SK-N-MC (cell line): ENCODE data around the gene MAN1C1.

Experiments
- DNase-seq: peaks from one replicate; pipeline ENCODE4 v3.0.0-alpha.2; 2011; ENCODE audit warnings: low read depth, low spot score
- H3K27ac ChIP-seq: fragments of 200-600 bp; sonication (generic); 2 replicates; pipeline ENCODE4 v1.5.1; 2016; ENCODE audit warnings: mixed run types
- H3K36me3 ChIP-seq: fragments of 200-600 bp; sonication (generic); 2 replicates; pipeline ENCODE4 v1.6.1; 2017; ENCODE audit warnings: antibody characterized with exemption, low read length, mixed read lengths; ENCODE audit not compliant: insufficient read depth
- H3K4me3 ChIP-seq: fragments of 200-600 bp; sonication (generic); 2 replicates; pipeline ENCODE4 v1.5.1; 2016
- H3K9ac ChIP-seq: fragments of 200-600 bp; sonication (generic); 2 replicates; pipeline ENCODE4 v1.8.0; 2017; ENCODE audit warnings: mixed run types, mixed read lengths; ENCODE audit not compliant: insufficient read length
- H3K9me3 ChIP-seq: fragments of 200-600 bp; sonication (generic); 2 replicates; pipeline ENCODE4 v1.6.1; 2017; ENCODE audit warnings: low read depth, mild to moderate bottlenecking, antibody characterized with exemption, low read length, moderate library complexity, mixed read lengths
- EZH2 ChIP-seq: fragments of 200-600 bp; sonication (generic); IDR thresholded peaks from one replicate; pipeline ENCODE4 v1.6.1; 2017; ENCODE audit warnings: antibody characterized with exemption
- FOXP2 ChIP-seq: optimal IDR thresholded peaks from 2 replicates; pipeline ENCODE3; 2011; ENCODE audit warnings: mild to moderate bottlenecking, moderate library complexity; ENCODE audit not compliant: insufficient read depth; ENCODE audit errors: extremely low read length, control extremely low read depth
- POLR2AphosphoS5 ChIP-seq: IDR thresholded peaks from 2 replicates; pipeline ENCODE4 v1.6.1; 2012; ENCODE audit warnings: mild to moderate bottlenecking, low read depth, low read length, borderline replicate concordance

MAN1C1 gene

GRCh38 chr1:25723250-25723880, 106.8 kb downstream of the MAN1C1 start:
- Histone ChIP-seq H3K9ac (no peak overlapping the region), H3K27ac (no peak overlapping the region), H3K36me3 (no peaks in the 10 kb centered on the region), H3K4me3 (no peak overlapping the region), H3K9me3 (no peaks in the 10 kb centered on the region)
- no peak for DNase-seq
- TF ChIP-seq FOXP2: no peak
- no peak for TF ChIP-seq EZH2
- TF ChIP-seq POLR2AphosphoS5: no peak

- Histone ChIP-seq H3K9ac (no peak overlapping the region), H3K27ac (no peak overlapping the region), H3K36me3 (no peaks in the 10 kb centered on the region), H3K4me3 (no peak overlapping the region), H3K9me3 (no peaks in the 10 kb centered on the region)
- DNase-seq: no peak
- TF ChIP-seq FOXP2 (no peak), EZH2 (no peak), POLR2AphosphoS5 (no peak)
Observed at GRCh38 chr1:25724201-25724600, 107.6 kb downstream of the MAN1C1 start.

GRCh38 chr1:25724966-25725365, 108.4 kb downstream of the MAN1C1 start:
- DNase-seq: no peak
- no peak overlapping the region for H3K4me3 ChIP-seq
- no peaks in the 10 kb centered on the region for H3K9me3 ChIP-seq
- H3K36me3 ChIP-seq: no peaks in the 10 kb centered on the region
- no peak overlapping the region for H3K27ac ChIP-seq
- TF ChIP-seq FOXP2 (no peak), EZH2 (no peak), POLR2AphosphoS5 (no peak)
- no peak overlapping the region for H3K9ac ChIP-seq

GRCh38 chr1:25725482-25725881, 108.9 kb downstream of the MAN1C1 start:
- TF ChIP-seq POLR2AphosphoS5: no peak
- no peak for TF ChIP-seq FOXP2
- TF ChIP-seq EZH2: no peak
- H3K4me3 ChIP-seq: no peak overlapping the region
- no peak overlapping the region for H3K9ac ChIP-seq
- no peak overlapping the region for H3K27ac ChIP-seq
- no peaks in the 10 kb centered on the region for H3K36me3 ChIP-seq
- no peak for DNase-seq
- no peaks in the 10 kb centered on the region for H3K9me3 ChIP-seq

- no peak for DNase-seq
- TF ChIP-seq POLR2AphosphoS5: no peak
- TF ChIP-seq EZH2: no peak
- TF ChIP-seq FOXP2: no peak
- no peak overlapping the region for H3K27ac ChIP-seq
- no peaks in the 10 kb centered on the region for H3K36me3 ChIP-seq
- no peaks in the 10 kb centered on the region for H3K9me3 ChIP-seq
- no peak overlapping the region for H3K9ac ChIP-seq
- no peak overlapping the region for H3K4me3 ChIP-seq
Observed at GRCh38 chr1:25727088-25727487, 110.5 kb downstream of the MAN1C1 start.

- H3K27ac ChIP-seq: no peak overlapping the region
- no peak for DNase-seq
- no peaks in the 10 kb centered on the region for H3K36me3 ChIP-seq
- no peaks in the 10 kb centered on the region for H3K9me3 ChIP-seq
- no peak overlapping the region for H3K9ac ChIP-seq
- no peak overlapping the region for H3K4me3 ChIP-seq
- TF ChIP-seq POLR2AphosphoS5: no peak
- TF ChIP-seq FOXP2: no peak
- no peak for TF ChIP-seq EZH2
Observed at GRCh38 chr1:25727635-25728286, 111.2 kb downstream of the MAN1C1 start.

GRCh38 chr1:25728301-25728935, 111.8 kb downstream of the MAN1C1 start:
- H3K9ac ChIP-seq: no peak overlapping the region
- no peaks in the 10 kb centered on the region for H3K36me3 ChIP-seq
- no peak for TF ChIP-seq EZH2
- TF ChIP-seq FOXP2: no peak
- no peak for TF ChIP-seq POLR2AphosphoS5
- DNase-seq: no peak
- no peak overlapping the region for H3K27ac ChIP-seq
- H3K4me3 ChIP-seq: no peak overlapping the region
- no peaks in the 10 kb centered on the region for H3K9me3 ChIP-seq

- Histone ChIP-seq H3K36me3 (no peaks in the 10 kb centered on the region), H3K9me3 (no peaks in the 10 kb centered on the region), H3K9ac (no peak overlapping the region), H3K4me3 (no peak overlapping the region), H3K27ac (no peak overlapping the region)
- DNase-seq: no peak
- TF ChIP-seq FOXP2 (no peak), EZH2 (no peak), POLR2AphosphoS5 (no peak)
Observed at GRCh38 chr1:25729045-25729444, 112.5 kb downstream of the MAN1C1 start.
